Retinal pigment epithelial cell (primary cell): ENCODE results near the gene PRR5L.

Source experiments
- DNase-seq: peaks from one replicate; pipeline ENCODE4 v3.0.0-alpha.2; 2010; ENCODE audit warnings: low read depth
- H3K4me3 ChIP-seq: 2 replicates; pipeline ENCODE4 v1.5.1; 2011; ENCODE audit warnings: mild to moderate bottlenecking, low read length, control low read depth, moderate library complexity
- TF ChIP-seq, protein P1 (sequence below): conservative IDR thresholded peaks from 2 replicates; pipeline ENCODE4 v1.5.1; 2011; ENCODE audit warnings: low read depth, low read length, control low read depth, inconsistent platforms

PRR5L gene

DNA sequence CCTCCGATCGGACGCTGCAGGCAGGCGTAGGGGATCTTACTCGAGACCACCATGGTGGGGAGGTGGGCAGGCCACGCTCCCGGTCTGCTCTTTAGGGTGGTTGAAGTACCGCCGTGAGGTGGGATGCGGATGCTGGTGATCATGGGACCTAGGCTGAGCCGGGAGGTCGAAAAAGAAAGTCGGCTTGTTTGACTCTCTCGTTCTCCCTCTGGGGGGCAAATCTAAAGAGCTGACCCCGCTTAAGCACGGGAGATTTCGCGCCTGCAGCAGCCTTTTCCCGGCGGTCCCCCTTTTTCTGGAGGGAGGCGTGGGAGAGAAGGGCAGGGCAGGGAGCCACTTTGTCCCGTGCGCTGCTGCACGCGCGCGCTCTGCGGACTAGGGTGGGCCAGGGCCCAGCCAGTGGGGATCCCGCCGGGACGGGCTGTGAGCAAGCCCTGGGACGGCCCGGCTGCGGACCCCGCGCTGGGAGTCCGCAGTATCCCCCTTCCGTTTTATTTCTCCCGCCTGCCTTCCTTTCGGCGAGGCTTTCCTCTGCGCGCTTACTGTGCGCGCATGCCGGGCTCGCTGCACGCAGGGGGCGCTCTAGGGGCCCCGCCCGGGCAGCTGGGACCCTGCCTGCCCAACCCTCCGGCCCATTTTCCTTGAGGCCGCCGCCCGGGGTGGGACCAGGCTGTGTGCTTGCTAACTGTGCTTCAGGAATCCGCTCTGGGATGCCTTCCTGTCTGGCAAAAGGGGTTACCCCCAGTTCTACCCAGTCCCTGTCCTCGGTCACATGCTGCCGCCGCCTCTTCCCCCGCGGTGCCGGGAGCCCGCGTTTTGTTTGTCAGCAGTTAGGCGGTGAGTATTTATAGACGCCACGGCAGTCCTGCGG, 81.0 kb downstream of the PRR5L start:
- DNase-seq = no peak

DNA sequence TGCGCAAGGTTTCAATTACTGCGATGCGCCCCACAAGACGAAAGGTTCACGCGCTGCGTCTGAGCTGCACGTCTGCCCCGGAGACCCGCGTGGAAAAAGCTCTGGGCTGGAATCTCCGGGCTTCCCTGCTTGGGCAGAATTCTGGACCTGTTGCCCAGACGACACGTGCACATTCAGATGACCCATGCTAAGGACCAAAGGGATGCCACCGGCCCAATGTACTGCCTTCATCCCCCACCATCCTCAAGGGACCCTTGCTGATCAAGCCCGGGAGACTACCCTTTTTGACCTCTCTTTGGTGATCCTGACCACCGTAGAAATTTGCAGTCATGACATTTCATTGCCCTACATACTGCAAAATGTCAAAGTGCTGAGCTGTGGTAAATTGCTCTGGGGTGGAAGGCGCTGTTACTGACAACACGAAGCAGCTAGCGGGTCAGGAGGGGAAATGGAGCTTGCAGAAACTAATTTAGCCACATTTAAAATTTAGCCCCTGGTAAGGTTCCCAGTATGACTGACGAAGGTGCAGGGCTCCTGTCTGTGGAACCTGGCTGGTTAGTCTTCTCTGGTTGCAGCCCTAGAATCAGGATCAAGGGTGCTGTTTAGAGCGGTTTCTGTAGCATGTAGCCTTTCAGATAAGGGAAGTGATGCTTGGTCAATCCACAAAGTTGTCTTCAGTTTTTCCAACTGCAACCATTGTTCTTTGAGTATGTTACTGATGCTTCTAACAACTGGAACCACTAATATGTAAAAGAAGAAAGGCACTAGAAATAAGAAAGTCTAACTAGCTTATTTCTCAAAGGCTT, 81.9 kb downstream of the PRR5L start:
- DNase-seq = no peak
- TF ChIP-seq, protein P1, sequence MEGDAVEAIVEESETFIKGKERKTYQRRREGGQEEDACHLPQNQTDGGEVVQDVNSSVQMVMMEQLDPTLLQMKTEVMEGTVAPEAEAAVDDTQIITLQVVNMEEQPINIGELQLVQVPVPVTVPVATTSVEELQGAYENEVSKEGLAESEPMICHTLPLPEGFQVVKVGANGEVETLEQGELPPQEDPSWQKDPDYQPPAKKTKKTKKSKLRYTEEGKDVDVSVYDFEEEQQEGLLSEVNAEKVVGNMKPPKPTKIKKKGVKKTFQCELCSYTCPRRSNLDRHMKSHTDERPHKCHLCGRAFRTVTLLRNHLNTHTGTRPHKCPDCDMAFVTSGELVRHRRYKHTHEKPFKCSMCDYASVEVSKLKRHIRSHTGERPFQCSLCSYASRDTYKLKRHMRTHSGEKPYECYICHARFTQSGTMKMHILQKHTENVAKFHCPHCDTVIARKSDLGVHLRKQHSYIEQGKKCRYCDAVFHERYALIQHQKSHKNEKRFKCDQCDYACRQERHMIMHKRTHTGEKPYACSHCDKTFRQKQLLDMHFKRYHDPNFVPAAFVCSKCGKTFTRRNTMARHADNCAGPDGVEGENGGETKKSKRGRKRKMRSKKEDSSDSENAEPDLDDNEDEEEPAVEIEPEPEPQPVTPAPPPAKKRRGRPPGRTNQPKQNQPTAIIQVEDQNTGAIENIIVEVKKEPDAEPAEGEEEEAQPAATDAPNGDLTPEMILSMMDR = no peak
- H3K4me3 ChIP-seq = peak overlapping the region; percentile 72

More for the DNA sequence above, 81.0 kb downstream of the PRR5L start:
- TF ChIP-seq, protein P1 = peak; percentile 68
- peak overlapping the region; percentile 72 for H3K4me3 ChIP-seq

DNA sequence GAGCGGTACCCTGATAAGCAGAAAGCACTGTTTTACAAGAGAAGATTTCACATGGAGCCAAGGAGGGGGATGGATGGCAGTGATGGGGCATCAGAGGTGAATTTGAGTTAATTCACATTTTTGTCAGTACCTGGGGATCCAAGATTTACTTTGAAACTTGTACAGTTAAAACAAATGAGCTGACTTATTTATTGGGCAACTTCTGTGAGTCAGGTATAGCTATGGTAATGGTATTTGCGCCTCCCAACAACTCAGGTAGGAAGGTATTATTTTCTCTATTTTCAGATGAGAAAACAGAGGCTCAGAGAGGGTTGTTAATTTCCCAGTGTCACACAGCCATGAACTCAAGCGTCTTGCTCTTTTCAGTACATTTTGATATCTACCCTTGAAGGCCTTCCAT, 83.6 kb downstream of the PRR5L start:
- H3K4me3 ChIP-seq = no peak overlapping the region

DNA sequence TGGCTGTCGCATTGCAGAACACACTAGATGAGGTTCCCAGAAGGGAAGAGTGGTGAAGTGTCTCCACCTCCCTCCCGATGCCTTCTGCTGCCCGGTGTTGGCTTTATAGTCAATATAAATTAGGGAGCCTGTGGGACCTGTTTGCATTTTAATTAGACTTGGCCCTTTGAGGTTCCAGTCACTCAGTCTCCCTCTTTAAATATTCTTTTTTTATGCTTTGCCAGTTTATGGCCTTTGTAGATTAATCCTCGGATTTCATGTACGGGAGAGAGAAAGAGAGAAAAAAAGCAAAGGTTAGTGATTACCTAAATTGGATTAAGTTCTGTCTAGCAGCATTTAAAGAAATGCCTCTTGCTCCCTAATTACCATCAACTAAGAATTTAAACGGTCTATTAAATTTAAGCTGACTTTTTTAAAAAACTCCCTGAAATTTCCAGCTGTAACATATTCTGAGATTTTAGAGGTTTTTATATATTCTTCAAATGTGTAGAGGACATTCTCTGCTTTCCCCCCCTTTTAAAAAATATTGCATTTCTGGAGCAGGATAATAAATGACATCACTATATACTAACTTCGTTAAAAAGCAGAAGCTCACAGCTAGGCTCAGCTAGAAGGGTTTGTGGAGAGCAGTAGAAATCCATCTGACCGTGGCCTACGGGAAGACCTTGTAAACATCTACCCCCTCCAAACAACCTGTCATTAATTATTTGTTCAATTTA, 84.4 kb downstream of the PRR5L start:
- DNase-seq = no peak
- H3K4me3 ChIP-seq = no peak overlapping the region
- TF ChIP-seq, protein P1 = no peak

More for the DNA sequence above, 83.6 kb downstream of the PRR5L start:
- no peak for DNase-seq
- TF ChIP-seq, protein P1 = no peak

DNA sequence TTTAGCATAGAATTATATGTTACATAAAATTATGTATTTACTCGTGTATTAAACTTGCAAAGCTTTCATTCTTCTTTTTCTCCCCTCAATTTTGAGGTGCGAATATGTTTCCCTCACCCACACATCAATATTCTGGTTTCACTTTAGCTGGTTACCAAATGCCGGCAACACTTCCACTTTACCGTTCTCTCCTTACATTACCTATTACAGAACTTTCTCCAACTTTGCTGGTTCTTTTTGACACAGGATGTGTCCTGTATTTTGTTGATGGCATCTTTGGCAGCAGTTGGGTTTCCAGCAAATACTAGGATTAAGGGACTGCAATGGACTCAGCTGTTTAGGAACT, 84.9 kb downstream of the PRR5L start:
- TF ChIP-seq, protein P1 = no peak
- DNase-seq = no peak
- H3K4me3 ChIP-seq = no peak overlapping the region

- TF ChIP-seq, protein P1 = no peak
- no peak overlapping the region for H3K4me3 ChIP-seq
Observed at GRCh38 chr11:36383195-36383594, 87.1 kb downstream of the PRR5L start.

More at GRCh38 chr11:36383195-36383594, 87.1 kb downstream of the PRR5L start:
- DNase-seq = no peak
